Measurements from ENCODE around the gene EPB41L2. TPM values are rescaled to one million over a fixed set of nuclear protein-coding genes. Genes with fewer than 3 reads are reported as not detected.

The EPB41L2 gene
- total RNA-seq, 1 experiment from 2014 or later, result 74.8 TPM

- TF ChIP-seq REST (IDR thresholded peaks at IDR 0.05; ENCODE audit: low read depth) (no peak), ZNF274 (IDR thresholded peaks at IDR 0.05; ENCODE audit: low read depth, low read length) (no peak), CTCF (IDR thresholded peaks at IDR 0.05 in 2 of 3, conservative IDR thresholded peaks at IDR 0.05 in 1 of 3; ENCODE audit: borderline replicate concordance in 1 of 3, insufficient read depth in 1 of 3, low read depth in 2 of 3, low read length in 2 of 3) (no peak), SRF (IDR thresholded peaks at IDR 0.05; ENCODE audit: low read depth) (no peak), CBX3 (IDR thresholded peaks at IDR 0.05; ENCODE audit: low read depth) (no peak), CEBPB (IDR thresholded peaks at IDR 0.05; ENCODE audit: low read depth) (no peak), POLR2A (IDR thresholded peaks at IDR 0.05; ENCODE audit: borderline replicate concordance, extremely low read depth, insufficient read depth, insufficient read length) (no peak)
These were observed 210.0 kb downstream of the EPB41L2 start (continued) for GRCh38 chr6:130852844-130853554.

- CTCF ChIA-PET, result no interaction called here
- peaks cover 0 to 5% of the 10 kb centered on the region in 2 experiments; a peak in 1 of 4 replicates for H3K4me1 ChIP-seq (ENCODE audit: control insufficient read depth in 1 of 2, insufficient read depth in 2 of 2, low read length in 2 of 2)
- BruUV-seq (replicated peaks), result no TSS peak
These were observed 212.0 kb downstream of the EPB41L2 start for GRCh38 chr6:130851026-130851425.

More at GRCh38 chr6:130851026-130851425, 212.0 kb downstream of the EPB41L2 start:
- H4K20me1 ChIP-seq (ENCODE audit: insufficient read depth), result no peaks in the 10 kb centered on the region
- H3K9me3 ChIP-seq (ENCODE audit: control insufficient read depth in 1 of 2, insufficient read depth in 1 of 2, low read depth in 1 of 2, low read length in 2 of 2), result no peaks in the 10 kb centered on the region
- DNase-seq (ENCODE audit: low read depth, low spot score), result no peak
- POLR2A ChIA-PET, result no interaction called here
- no peak overlapping the region for H2AFZ ChIP-seq (ENCODE audit: low read depth, low read length, poor library complexity, severe bottlenecking)
- ATAC-seq, result no peak
- no peaks in the 10 kb centered on the region for H3K27me3 ChIP-seq (ENCODE audit: insufficient read depth, low read length)
- TF ChIP-seq SRF (IDR thresholded peaks at IDR 0.05; ENCODE audit: low read depth) (no peak), REST (IDR thresholded peaks at IDR 0.05; ENCODE audit: low read depth) (no peak)
- no peak overlapping the region for H3K4me2 ChIP-seq (ENCODE audit: low read length)
- RAD21 ChIA-PET (ENCODE audit: low non-redundant PET in 1 of 2, low total read pairs in 2 of 2, uncharacterized antibody in 2 of 2, unreplicated experiment in 2 of 2), result no interaction called here
- no peak overlapping the region for H3K27ac ChIP-seq (ENCODE audit: low read depth, low read length)
- H3K9me2 ChIP-seq (ENCODE audit: insufficient read depth), result no peaks in the 10 kb centered on the region
- H3K36me3 ChIP-seq (ENCODE audit: control insufficient read depth in 1 of 2, insufficient read depth in 2 of 2, low read length in 2 of 2), result no peaks in the 10 kb centered on the region
- no peaks in the 10 kb centered on the region for H3K79me2 ChIP-seq (ENCODE audit: insufficient read depth, low read length)
- no peak overlapping the region for H3K9ac ChIP-seq (ENCODE audit: low read length)
- H3K4me3 ChIP-seq (replicated peaks in 1 of 2; ENCODE audit: low read depth in 1 of 2, low read length in 2 of 2), result no peak overlapping the region
- intact Hi-C loops (cut with micrococcal nuclease), result no loop called here
